ENCODE measurements around the gene ABRACL. TPM values are rescaled to one million over a fixed set of nuclear protein-coding genes. Genes with fewer than 3 reads are reported as not detected.

Gene ABRACL
- total and polyA plus RNA-seq, 2 of the 8 experiments (the other 6 are each of a cell fraction or from before 2014, with no cell fraction given), result 103 to 167 TPM

DNA sequence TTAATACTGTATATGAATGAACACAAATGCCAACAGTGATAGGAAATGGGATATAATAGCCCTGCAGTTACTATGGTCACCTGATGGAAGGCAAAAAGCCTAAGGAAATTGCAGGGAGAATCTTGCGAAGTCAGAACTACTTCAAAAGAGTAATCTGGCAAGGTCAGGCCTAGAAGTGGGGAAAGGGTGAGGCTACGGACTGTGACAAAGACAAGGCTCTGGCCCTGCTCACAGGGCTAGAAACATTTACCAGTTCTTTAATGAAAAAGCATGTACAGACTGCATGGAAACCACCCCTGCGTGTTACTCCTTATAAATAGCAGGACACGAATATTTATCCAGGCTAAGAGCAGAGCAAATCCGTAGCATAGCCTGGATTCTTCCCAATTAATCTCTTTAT, 53.8 kb downstream of the ABRACL start (continued):
- TF ChIP-seq BACH1 (IDR thresholded peaks at IDR 0.05; ENCODE audit: low read length), result no peak
- no peak for TF ChIP-seq SRF (IDR thresholded peaks at IDR 0.05; ENCODE audit: low read depth, low read length)
- TF ChIP-seq EGR1 (IDR thresholded peaks at IDR 0.05; ENCODE audit: borderline replicate concordance, low read depth, low read length), result no peak
- TF ChIP-seq KDM1A (IDR thresholded peaks at IDR 0.05; ENCODE audit: borderline replicate concordance, low read length), result no peak
